Measurements from ENCODE around the gene TNFSF4.

DNA sequence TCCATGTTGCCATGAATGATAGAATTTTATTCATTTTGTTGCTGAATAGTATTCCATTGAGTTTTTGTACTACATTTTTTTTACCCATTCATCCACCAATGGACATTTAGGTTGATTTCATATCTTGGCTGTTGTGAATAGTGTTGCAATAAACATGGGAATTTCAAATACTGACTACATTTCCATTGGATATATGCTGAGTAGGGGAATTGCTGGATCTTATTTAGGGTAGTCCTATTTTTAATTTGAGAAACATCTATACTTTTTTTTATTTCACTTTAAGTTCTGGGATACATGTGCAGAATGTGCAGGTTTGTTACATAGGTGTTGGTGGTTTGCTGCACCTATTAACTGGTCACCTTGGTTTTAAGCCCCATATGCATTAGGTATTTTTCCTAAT lies 38.8 kb upstream of the TNFSF4 start:
- TF ChIP-seq, protein P1, sequence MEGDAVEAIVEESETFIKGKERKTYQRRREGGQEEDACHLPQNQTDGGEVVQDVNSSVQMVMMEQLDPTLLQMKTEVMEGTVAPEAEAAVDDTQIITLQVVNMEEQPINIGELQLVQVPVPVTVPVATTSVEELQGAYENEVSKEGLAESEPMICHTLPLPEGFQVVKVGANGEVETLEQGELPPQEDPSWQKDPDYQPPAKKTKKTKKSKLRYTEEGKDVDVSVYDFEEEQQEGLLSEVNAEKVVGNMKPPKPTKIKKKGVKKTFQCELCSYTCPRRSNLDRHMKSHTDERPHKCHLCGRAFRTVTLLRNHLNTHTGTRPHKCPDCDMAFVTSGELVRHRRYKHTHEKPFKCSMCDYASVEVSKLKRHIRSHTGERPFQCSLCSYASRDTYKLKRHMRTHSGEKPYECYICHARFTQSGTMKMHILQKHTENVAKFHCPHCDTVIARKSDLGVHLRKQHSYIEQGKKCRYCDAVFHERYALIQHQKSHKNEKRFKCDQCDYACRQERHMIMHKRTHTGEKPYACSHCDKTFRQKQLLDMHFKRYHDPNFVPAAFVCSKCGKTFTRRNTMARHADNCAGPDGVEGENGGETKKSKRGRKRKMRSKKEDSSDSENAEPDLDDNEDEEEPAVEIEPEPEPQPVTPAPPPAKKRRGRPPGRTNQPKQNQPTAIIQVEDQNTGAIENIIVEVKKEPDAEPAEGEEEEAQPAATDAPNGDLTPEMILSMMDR (conservative IDR thresholded peaks at IDR 0.05; ENCODE audit: low read depth, low read length) = no peak
- TF ChIP-seq EZH2phosphoT487 (IDR thresholded peaks at IDR 0.05; ENCODE audit: borderline replicate concordance, low read length) (no peak), EZH2 (IDR thresholded peaks at IDR 0.05; ENCODE audit: low read length, unreplicated experiment) (no peak)
